GM18502 (cell line): ENCODE results near the gene CRYGS.
"Not testable (repeated sequence)": the region's sequence is repeated elsewhere in the genome, so short reads cannot be mapped to it uniquely, and the experiment has no call there.

Experiments used
- ATAC-seq: cut with Tn5 transposase; IDR thresholded peaks from one replicate; pipeline ENCODE4 v1.9.1; 2021; ENCODE audit warnings: mild to moderate bottlenecking; ENCODE audit not compliant: unreplicated experiment, poor library complexity

Gene CRYGS

DNA sequence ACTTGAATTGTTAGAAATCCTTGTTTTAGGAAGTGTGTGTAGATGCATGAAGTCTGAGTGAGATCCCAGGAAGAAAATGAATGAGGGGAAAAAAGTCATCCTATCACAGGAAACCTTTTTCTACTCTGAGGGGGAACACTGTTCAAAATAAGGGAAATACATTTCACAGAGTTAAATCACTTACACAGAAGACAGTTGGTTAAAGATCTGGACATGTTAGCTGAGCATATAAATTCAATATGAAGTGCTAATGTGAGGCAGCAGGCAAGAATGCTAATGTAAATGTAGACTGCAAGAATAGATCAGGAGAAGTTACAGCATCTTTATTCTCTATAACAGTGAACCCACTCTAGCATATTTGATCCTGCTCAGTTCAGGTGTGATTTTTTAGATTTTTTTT, 20.4 kb upstream of the CRYGS start:
- no peak for ATAC-seq

- ATAC-seq = no peak
Measured at GRCh38 chr3:186552408-186553031, 8.3 kb upstream of the CRYGS start.

DNA sequence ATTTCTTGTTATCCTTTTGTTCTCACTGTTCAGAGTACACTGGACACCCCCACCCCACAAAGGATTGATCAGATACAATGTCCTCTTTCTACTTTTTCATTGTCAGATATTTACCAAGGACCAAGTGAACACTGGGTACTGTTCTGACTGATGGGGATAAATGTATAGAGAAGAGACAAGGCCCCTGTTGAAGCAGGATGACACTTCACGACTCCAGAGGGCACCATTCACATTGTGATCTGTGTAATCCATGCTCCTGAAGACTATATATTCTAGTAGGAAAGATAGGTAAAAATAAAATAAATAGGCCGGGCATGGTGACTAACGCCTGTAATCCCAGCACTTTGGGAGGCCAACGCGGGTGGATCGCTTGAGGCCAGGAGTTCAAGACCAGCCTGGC, 7.2 kb upstream of the CRYGS start:
- ATAC-seq = no peak

- no peak for ATAC-seq
Measured at GRCh38 chr3:186549497-186549896, 5.3 kb upstream of the CRYGS start.

DNA sequence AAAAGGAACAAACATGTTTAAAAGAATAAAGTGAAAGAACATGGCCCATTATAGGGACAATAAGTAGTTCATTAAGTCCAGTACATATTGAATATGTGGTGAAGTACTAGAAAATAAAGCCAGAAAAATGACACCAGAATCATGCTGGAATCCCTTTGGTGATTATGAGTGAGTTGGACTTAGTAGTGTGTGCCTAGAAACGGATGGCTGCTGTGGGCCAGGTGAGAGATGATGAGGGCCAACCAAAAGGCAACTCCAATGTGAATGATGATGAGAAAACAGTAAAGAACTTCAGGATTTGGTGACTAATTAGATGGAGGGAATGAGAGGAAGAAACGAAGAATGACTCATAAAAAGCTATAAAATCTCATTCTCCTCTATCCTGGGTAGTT, 3.3 kb downstream of the CRYGS start:
- ATAC-seq = peak; percentile 8

DNA sequence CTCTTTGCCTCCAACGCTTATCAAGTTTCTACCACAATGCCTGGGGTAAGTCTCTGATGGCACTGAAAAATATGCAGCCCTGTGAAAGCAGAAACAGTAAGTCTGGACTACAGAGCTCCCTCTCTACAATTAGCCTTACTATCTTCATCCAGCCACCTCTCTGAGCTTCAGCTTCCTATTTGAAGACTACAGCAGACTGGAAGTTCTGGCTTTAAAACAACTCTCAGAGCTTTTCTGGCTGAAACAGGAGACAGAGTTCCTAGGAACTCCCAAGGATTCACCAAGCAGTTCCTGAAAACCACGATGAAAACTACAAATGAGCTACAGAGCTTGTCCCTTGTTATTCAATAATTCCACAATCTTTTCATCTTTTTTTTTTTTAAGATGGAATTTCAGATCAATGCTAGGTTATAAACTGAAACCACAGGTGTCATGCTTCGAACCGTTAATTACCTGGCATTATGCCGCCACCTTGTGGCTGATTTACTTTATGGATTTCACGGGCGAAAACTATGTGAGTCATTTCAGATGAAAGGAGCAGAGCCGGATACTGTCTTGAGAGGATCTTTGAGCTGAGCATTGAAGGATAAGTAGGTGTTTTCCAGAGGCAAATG, 3.9 kb downstream of the CRYGS start:
- peak; percentile 71 for ATAC-seq

- no peak for ATAC-seq
Measured at GRCh38 chr3:186538779-186539178, 5.4 kb downstream of the CRYGS start.

GRCh38 chr3:186536883-186537844, 7.0 kb downstream of the CRYGS start:
- no peak for ATAC-seq

GRCh38 chr3:186534113-186534669, 10.0 kb downstream of the CRYGS start:
- ATAC-seq = peak; percentile 84

DNA sequence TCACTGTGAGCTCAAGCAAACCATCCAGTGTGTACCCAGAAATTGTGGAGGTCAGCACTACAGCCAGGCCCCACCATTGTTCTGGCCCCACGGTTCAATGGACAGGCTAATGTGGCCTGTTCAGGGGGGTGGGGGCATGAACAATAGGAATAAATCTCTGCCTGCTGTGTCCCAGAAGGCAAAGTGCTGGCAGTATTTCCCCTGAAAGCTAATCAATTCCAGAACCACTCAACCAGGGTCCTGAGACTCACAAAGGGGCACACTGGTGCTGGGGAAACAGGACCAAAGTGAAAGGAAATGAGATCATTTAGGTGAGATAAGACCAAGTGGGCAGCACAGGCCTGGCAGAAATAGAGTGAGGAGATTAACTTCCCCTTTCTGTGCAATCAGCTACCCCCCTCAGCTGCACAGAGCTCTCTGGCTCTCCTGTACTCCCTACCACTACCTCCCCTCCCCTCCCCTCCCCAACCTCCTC, 11.5 kb downstream of the CRYGS start:
- ATAC-seq = peak; percentile 56

GRCh38 chr3:186531694-186532093, 12.5 kb downstream of the CRYGS start:
- not testable (repeated sequence) for ATAC-seq

DNA sequence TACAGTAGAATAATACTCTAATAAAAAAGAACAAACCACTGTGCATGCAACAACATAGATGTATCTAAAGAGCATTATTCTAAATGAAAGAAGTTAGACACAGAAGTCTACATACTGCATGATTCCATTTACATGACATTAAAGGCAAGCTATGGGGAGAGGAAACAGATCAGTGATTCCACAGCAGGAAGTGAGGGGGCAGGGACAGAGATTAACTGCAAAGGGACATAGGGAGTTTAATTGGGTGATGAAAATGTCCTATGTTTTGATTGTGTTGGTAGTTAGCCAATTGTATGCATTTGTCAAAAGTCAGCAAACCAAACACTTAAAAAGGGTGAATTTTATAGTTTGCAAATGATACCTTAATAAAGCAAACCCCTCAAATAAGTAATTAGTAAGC, 13.8 kb downstream of the CRYGS start:
- ATAC-seq = no peak

GRCh38 chr3:186529201-186529999, 14.8 kb downstream of the CRYGS start:
- no peak for ATAC-seq

GRCh38 chr3:186526256-186526606, 17.9 kb downstream of the CRYGS start:
- ATAC-seq = peak; percentile 40

- peak; percentile 22 for ATAC-seq
Measured at GRCh38 chr3:186525369-186526255, 18.6 kb downstream of the CRYGS start.

DNA sequence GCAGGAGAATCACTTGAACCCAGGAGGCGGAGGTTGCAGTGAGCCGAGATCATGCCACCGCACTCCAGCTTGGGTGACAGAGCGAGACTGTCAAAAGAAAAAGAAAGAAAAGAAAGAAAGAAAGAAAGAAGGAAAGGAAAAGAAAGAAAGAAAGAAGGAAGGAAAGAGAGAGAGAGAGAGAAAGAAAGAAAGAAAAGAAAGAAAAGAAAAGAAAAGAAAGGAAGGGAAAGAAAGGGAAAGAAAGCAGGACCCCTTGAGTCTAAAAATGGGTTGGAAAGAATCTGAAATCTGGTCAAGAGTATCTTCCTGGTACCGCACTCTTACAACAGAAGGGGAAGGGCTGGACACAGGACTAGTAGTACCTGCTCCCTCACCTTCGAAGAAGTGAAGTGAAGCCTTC, 19.6 kb downstream of the CRYGS start:
- ATAC-seq = no peak

- ATAC-seq = no peak
Measured at GRCh38 chr3:186523434-186523833, 20.7 kb downstream of the CRYGS start.

DNA sequence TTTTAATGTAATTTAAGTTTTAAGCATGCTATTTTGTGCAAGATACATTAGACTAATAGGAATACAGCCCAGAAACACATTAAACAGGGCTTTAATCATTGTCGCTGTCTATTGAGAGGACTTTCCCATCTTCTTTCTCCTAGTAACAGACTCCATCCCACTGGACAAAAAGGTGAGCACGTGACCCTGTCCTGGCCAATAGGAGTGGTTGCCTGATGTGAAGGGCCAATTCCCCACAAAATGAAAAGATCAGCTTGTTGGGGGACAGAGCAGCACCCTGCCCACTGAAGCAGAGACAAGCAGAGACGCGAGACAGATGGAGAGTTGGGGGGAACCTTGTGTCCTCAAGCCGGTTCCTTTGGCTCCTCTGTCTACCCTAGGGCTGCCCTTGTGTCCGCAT, 21.2 kb downstream of the CRYGS start:
- no peak for ATAC-seq
